SH-SY5Y (cell line): ENCODE measurements around the gene RBM15.

Experiments used
- GATA2 ChIP-seq: IDR thresholded peaks from 2 replicates; pipeline ENCODE4 v1.6.1; 2011; ENCODE audit warnings: mild to moderate bottlenecking, low read depth, low read length
- GATA3 ChIP-seq: IDR thresholded peaks from 2 replicates; pipeline ENCODE4 v1.6.1; 2011; ENCODE audit warnings: low read depth, mild to moderate bottlenecking, low read length, moderate library complexity

DNA sequence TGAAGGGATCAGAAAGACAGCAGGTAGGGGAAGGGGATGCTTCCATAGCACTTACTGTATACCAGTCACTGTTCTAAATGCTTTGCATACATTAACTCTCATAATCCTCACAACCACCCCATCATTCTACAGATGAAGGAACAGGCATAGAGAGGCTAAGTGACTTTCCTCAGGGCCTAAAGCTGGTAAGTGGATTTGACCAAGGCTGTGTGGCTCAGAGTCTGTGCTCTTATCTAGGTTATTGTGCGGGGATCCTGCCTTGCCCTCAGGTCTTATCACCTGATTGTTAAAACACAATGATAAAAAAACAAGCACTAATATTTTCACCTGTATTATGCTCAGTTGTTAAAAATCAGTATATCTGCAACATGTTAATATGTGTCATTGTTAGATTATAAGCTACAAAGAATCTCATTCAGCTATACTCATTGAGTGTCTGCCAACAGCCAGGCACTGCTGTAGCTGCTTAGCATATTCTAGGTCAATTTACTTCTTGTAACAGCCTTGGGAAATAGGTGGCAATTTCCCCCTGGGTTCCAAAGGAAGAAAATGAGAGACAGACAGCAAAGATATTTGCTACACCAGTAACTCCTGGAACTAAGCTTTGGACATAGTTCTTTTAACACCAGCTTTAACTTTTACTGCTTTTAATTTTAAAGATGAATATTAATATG lies 38.6 kb upstream of the RBM15 start:
- TF ChIP-seq GATA3 (no peak), GATA2 (no peak; the same call in 1 of the 2 replicates)
